Measurements from ENCODE around the gene ITPK1.
"Not testable (repeated sequence)": the region's sequence is repeated elsewhere in the genome, so short reads cannot be mapped to it uniquely, and the experiment has no call there.

Gene ITPK1

GRCh38 chr14:93105856-93106255 lies 9.9 kb downstream of the ITPK1 start:
- DNase-seq (ENCODE audit: low read depth in 1 of 2, low spot score in 1 of 2) = not testable (repeated sequence)

GRCh38 chr14:93105362-93105761 lies 10.4 kb downstream of the ITPK1 start:
- no peak for DNase-seq (ENCODE audit: low read depth in 1 of 2, low spot score in 1 of 2)

- DNase-seq (ENCODE audit: low read depth in 1 of 2, low spot score in 1 of 2) = no peak
Observed at GRCh38 chr14:93104961-93105360, 10.8 kb downstream of the ITPK1 start.

- peak; percentile 22 to 34 for DNase-seq (ENCODE audit: low read depth in 1 of 2, low spot score in 1 of 2)
Observed at GRCh38 chr14:93103392-93104080, 12.2 kb downstream of the ITPK1 start.

GRCh38 chr14:93102141-93102540 lies 13.6 kb downstream of the ITPK1 start:
- DNase-seq (ENCODE audit: low read depth in 1 of 2, low spot score in 1 of 2) = no peak

GRCh38 chr14:93101181-93101580 lies 14.5 kb downstream of the ITPK1 start:
- DNase-seq (ENCODE audit: low read depth in 1 of 2, low spot score in 1 of 2) = no peak

- no peak for DNase-seq (ENCODE audit: low read depth in 1 of 2, low spot score in 1 of 2)
Observed at GRCh38 chr14:93100570-93100969, 15.2 kb downstream of the ITPK1 start.

- DNase-seq (ENCODE audit: low read depth in 1 of 2, low spot score in 1 of 2) = no peak
Observed at GRCh38 chr14:93100100-93100499, 15.6 kb downstream of the ITPK1 start.

GRCh38 chr14:93099643-93100042 lies 16.1 kb downstream of the ITPK1 start:
- no peak for DNase-seq (ENCODE audit: low read depth in 1 of 2, low spot score in 1 of 2)

GRCh38 chr14:93099196-93099595 lies 16.5 kb downstream of the ITPK1 start:
- DNase-seq (ENCODE audit: low read depth in 1 of 2, low spot score in 1 of 2) = no peak

- no peak for DNase-seq (ENCODE audit: low read depth in 1 of 2, low spot score in 1 of 2)
Observed at GRCh38 chr14:93096691-93097322, 18.9 kb downstream of the ITPK1 start.

- DNase-seq (ENCODE audit: low read depth in 1 of 2, low spot score in 1 of 2) = no peak
Observed at GRCh38 chr14:93095742-93096510, 19.8 kb downstream of the ITPK1 start.

GRCh38 chr14:93094121-93094918 lies 21.4 kb downstream of the ITPK1 start:
- no peak for DNase-seq (ENCODE audit: low read depth in 1 of 2, low spot score in 1 of 2)

GRCh38 chr14:93092606-93093556 lies 22.8 kb downstream of the ITPK1 start:
- no peak for DNase-seq (ENCODE audit: low read depth in 1 of 2, low spot score in 1 of 2)

- DNase-seq (ENCODE audit: low read depth in 1 of 2, low spot score in 1 of 2) = no peak
Observed at GRCh38 chr14:93091666-93092065, 24.1 kb downstream of the ITPK1 start.

GRCh38 chr14:93090826-93091555 lies 24.7 kb downstream of the ITPK1 start:
- DNase-seq (ENCODE audit: low read depth in 1 of 2, low spot score in 1 of 2) = no peak

- no peak for DNase-seq (ENCODE audit: low read depth in 1 of 2, low spot score in 1 of 2)
Observed at GRCh38 chr14:93089521-93090269, 26.0 kb downstream of the ITPK1 start.

GRCh38 chr14:93086441-93087055 lies 29.2 kb downstream of the ITPK1 start:
- no peak for DNase-seq (ENCODE audit: low read depth in 1 of 2, low spot score in 1 of 2)

Measured in activated CD4-positive, alpha-beta T cell treated with anti-CD3 and anti-CD28 coated beads, Interleukin-2, amount 50 U/mL, for 24 hours (primary cell).